GM21526 (cell line): Measurements from ENCODE around the gene CKB.
"Not testable (repeated sequence)": the region's sequence is repeated elsewhere in the genome, so short reads cannot be mapped to it uniquely, and the experiment has no call there.

ENCODE experiments used
- ATAC-seq: cut with Tn5 transposase; IDR thresholded peaks from one replicate; pipeline ENCODE4 v1.9.1; 2021; ENCODE audit warnings: moderate library complexity; ENCODE audit not compliant: unreplicated experiment, low FRiP score

CKB gene

GRCh38 chr14:103528146-103528586 is 5.5 kb upstream of the CKB start:
- no peak for ATAC-seq

GRCh38 chr14:103527408-103528145 is 4.9 kb upstream of the CKB start:
- peak; percentile 35 for ATAC-seq

GRCh38 chr14:103526914-103527248 is 4.3 kb upstream of the CKB start:
- no peak for ATAC-seq

- ATAC-seq, result no peak
Observed at GRCh38 chr14:103526247-103526913, 3.8 kb upstream of the CKB start.

- not testable (repeated sequence) for ATAC-seq
Observed at GRCh38 chr14:103525430-103526246, 3.0 kb upstream of the CKB start.

- ATAC-seq, result no peak
Observed at GRCh38 chr14:103524002-103524935, 1.6 kb upstream of the CKB start.

- ATAC-seq, result no peak
Observed at GRCh38 chr14:103523575-103523954, 935 bp upstream of the CKB start.

- ATAC-seq, result no peak
Observed at GRCh38 chr14:103521951-103522563, 573 bp downstream of the CKB start.

GRCh38 chr14:103521438-103521950 is 1.1 kb downstream of the CKB start:
- ATAC-seq, result no peak

GRCh38 chr14:103520657-103521437 is 1.8 kb downstream of the CKB start:
- ATAC-seq, result peak; percentile 46

GRCh38 chr14:103520269-103520656 is 2.4 kb downstream of the CKB start:
- no peak for ATAC-seq

GRCh38 chr14:103519837-103520212 is 2.8 kb downstream of the CKB start:
- no peak for ATAC-seq

- no peak for ATAC-seq
Observed at GRCh38 chr14:103519043-103519836, 3.4 kb downstream of the CKB start.

GRCh38 chr14:103518422-103519042 is 4.1 kb downstream of the CKB start:
- ATAC-seq, result no peak

- ATAC-seq, result no peak
Observed at GRCh38 chr14:103517721-103518421, 4.8 kb downstream of the CKB start.

GRCh38 chr14:103517174-103517566 is 5.5 kb downstream of the CKB start:
- ATAC-seq, result no peak
